ENCODE results near the gene PARD3.

GRCh38 chr10:34119456-34119855, 695.6 kb downstream of the PARD3 start:
- TF ChIP-seq CTCF (IDR thresholded peaks at IDR 0.05) (no peak), EZH2 (IDR thresholded peaks at IDR 0.05) (no peak), EZH2phosphoT487 (IDR thresholded peaks at IDR 0.05) (no peak)

Data from neural progenitor cell (in vitro differentiated cells).